Tibial nerve (tissue), 4 donors: ENCODE results near the gene AGT. TPM values are rescaled to one million over a fixed set of nuclear protein-coding genes. Genes with fewer than 3 reads are reported as not detected.

ENCODE experiments used
- DNase-seq, 2 donors: peaks; one replicate each; pipeline ENCODE4 v3.0.0-alpha.2; 2019; ENCODE audit warnings: low spot score in 2 of 2
- H3K27ac ChIP-seq, 4 donors: fragments of 200-600 bp; sonication (generic) in 3 of 4; one replicate each; pipeline ENCODE4 v1.5.1; 2017 to 2019; ENCODE audit warnings: mild to moderate bottlenecking in 1 of 4
- H3K27me3 ChIP-seq, 2 donors: fragments of 200-600 bp; sonication (generic) in 1 of 2; one replicate each; pipeline versions ENCODE4 v1.5.1 to v1.6.0; 2017 to 2019
- H3K36me3 ChIP-seq, 3 donors: fragments of 200-600 bp; sonication (generic); one replicate each; pipeline ENCODE4 v1.5.1; 2018 to 2019
- H3K4me1 ChIP-seq, 4 donors: fragments of 200-600 bp; sonication (generic) in 3 of 4; one replicate each; pipeline ENCODE4 v1.5.1; 2017 to 2019
- H3K4me3 ChIP-seq, 4 donors: fragments of 200-600 bp; sonication (generic) in 3 of 4; one replicate each; pipeline ENCODE4 v1.5.1; 2017 to 2019; ENCODE audit warnings: mild to moderate bottlenecking in 1 of 4, moderate library complexity in 1 of 4
- H3K9me3 ChIP-seq, 4 donors: fragments of 200-600 bp; sonication (generic) in 3 of 4; one replicate each; pipeline ENCODE4 v1.5.1; 2017 to 2019
- CTCF ChIP-seq, 5 experiments: fragments of 200-600 bp in 3 of 5; fragments of 450-650 bp in 2 of 5; sonication (generic) in 3 of 5; IDR thresholded peaks; one replicate each; pipeline ENCODE4 v1.5.1; 2016 to 2019; ENCODE audit warnings: antibody characterized with exemption in 5 of 5, mild to moderate bottlenecking in 3 of 5, moderate library complexity in 2 of 5
- EP300 ChIP-seq, 2 donors: sonication (generic); formaldehyde crosslinking; IDR thresholded peaks; one replicate each; pipeline ENCODE4 v1.6.1; 2017; ENCODE audit warnings: antibody characterized with exemption in 2 of 2, mild to moderate bottlenecking in 1 of 2
- POLR2A ChIP-seq, 2 donors: fragments of 450-650 bp; IDR thresholded peaks; one replicate each; pipeline ENCODE4 v1.6.1; 2017; ENCODE audit warnings: antibody characterized with exemption in 2 of 2, mild to moderate bottlenecking in 2 of 2, moderate library complexity in 2 of 2
- WGBS, 2 donors: methylation state at CpG; one replicate each; pipeline ENCODE4 v1.1.5; 2018; 5-methylcytosine and 5-hydroxymethylcytosine counted together
- total RNA-seq, 4 donors: library from RNA; depleted of rRNA; stranded (reverse); fragments of >200 nt; gene quantifications; one replicate each; pipeline ENCODE4 v1.1.0, GENCODE V29; 2016

Gene AGT
- total RNA-seq, 4 donors from 2014 or later: 2.7 to 25.2 (median 7.0) TPM

- H3K36me3 ChIP-seq: peaks cover 0 to 90% (median 7%) of the 10 kb centered on the region in 3 donors
- no peaks in the 10 kb centered on the region for H3K9me3 ChIP-seq
- H3K4me1 ChIP-seq: peaks cover 0 to 20% (median 0%) of the 10 kb centered on the region in 4 donors
- DNase-seq: no peak
- TF ChIP-seq CTCF (IDR thresholded peaks at IDR 0.05) (no peak), EP300 (IDR thresholded peaks at IDR 0.05) (no peak), POLR2A (IDR thresholded peaks at IDR 0.05) (no peak)
- H3K27ac ChIP-seq: peak overlapping the region in 1 of 4 donors; percentile 37
- H3K27me3 ChIP-seq: no peaks in the 10 kb centered on the region
- WGBS, 2 donors: 35 to 40% methylated on average over 3 of the region's 3 CpGs
- no peak overlapping the region for H3K4me3 ChIP-seq
Observed at GRCh38 chr1:230679192-230679591, 34.7 kb downstream of the AGT start.

GRCh38 chr1:230677200-230677599 is 36.7 kb downstream of the AGT start:
- Histone ChIP-seq H3K27me3 (no peaks in the 10 kb centered on the region), H3K4me3 (no peak overlapping the region), H3K36me3 (peaks cover 0 to 90% (median 14%) of the 10 kb centered on the region in 3 donors), H3K9me3 (no peaks in the 10 kb centered on the region), H3K4me1 (peaks cover 0 to 12% (median 0%) of the 10 kb centered on the region in 4 donors), H3K27ac (no peak overlapping the region)
- no peak for DNase-seq
- TF ChIP-seq EP300 (IDR thresholded peaks at IDR 0.05) (no peak), CTCF (IDR thresholded peaks at IDR 0.05) (no peak), POLR2A (IDR thresholded peaks at IDR 0.05) (no peak)
- WGBS, 2 donors: 91 to 100% methylated on average over 1 of the region's 1 CpG

GRCh38 chr1:230674581-230674980 is 39.3 kb downstream of the AGT start:
- H3K4me3 ChIP-seq: no peak overlapping the region
- WGBS, 2 donors: 94 to 95% methylated on average over 2 of the region's 2 CpGs
- no peak for DNase-seq
- TF ChIP-seq EP300 (IDR thresholded peaks at IDR 0.05) (no peak), CTCF (IDR thresholded peaks at IDR 0.05) (no peak), POLR2A (IDR thresholded peaks at IDR 0.05) (no peak)
- H3K9me3 ChIP-seq: no peaks in the 10 kb centered on the region
- H3K27ac ChIP-seq: no peak overlapping the region
- H3K4me1 ChIP-seq: no peaks in the 10 kb centered on the region
- H3K27me3 ChIP-seq: no peaks in the 10 kb centered on the region
- peaks cover 0 to 95% (median 18%) of the 10 kb centered on the region in 3 donors for H3K36me3 ChIP-seq

GRCh38 chr1:230669543-230669942 is 44.4 kb downstream of the AGT start:
- H3K36me3 ChIP-seq: peaks cover 5 to 95% (median 30%) of the 10 kb centered on the region in 3 donors
- no peak for DNase-seq
- H3K27ac ChIP-seq: no peak overlapping the region
- no peaks in the 10 kb centered on the region for H3K4me1 ChIP-seq
- H3K4me3 ChIP-seq: no peak overlapping the region
- no peaks in the 10 kb centered on the region for H3K27me3 ChIP-seq
- no peaks in the 10 kb centered on the region for H3K9me3 ChIP-seq
- TF ChIP-seq POLR2A (IDR thresholded peaks at IDR 0.05) (no peak), CTCF (IDR thresholded peaks at IDR 0.05) (no peak), EP300 (IDR thresholded peaks at IDR 0.05) (no peak)
- WGBS, 2 donors: 92 to 93% methylated on average over 8 of the region's 8 CpGs

- no peak overlapping the region for H3K27ac ChIP-seq
- H3K36me3 ChIP-seq: peaks cover 5 to 99% (median 30%) of the 10 kb centered on the region in 3 donors
- H3K27me3 ChIP-seq: no peaks in the 10 kb centered on the region
- H3K9me3 ChIP-seq: no peaks in the 10 kb centered on the region
- 88 to 90% methylated on average over 6 of the region's 6 CpGs for WGBS, 2 donors
- no peak for TF ChIP-seq EP300 (IDR thresholded peaks at IDR 0.05)
- no peak for TF ChIP-seq POLR2A (IDR thresholded peaks at IDR 0.05)
- TF ChIP-seq CTCF (IDR thresholded peaks at IDR 0.05): no peak
- no peak overlapping the region for H3K4me3 ChIP-seq
- no peak for DNase-seq
- H3K4me1 ChIP-seq: no peaks in the 10 kb centered on the region
Observed at GRCh38 chr1:230668227-230668626, 45.7 kb downstream of the AGT start.
